ENCODE measurements around the gene KLK3.

DNA sequence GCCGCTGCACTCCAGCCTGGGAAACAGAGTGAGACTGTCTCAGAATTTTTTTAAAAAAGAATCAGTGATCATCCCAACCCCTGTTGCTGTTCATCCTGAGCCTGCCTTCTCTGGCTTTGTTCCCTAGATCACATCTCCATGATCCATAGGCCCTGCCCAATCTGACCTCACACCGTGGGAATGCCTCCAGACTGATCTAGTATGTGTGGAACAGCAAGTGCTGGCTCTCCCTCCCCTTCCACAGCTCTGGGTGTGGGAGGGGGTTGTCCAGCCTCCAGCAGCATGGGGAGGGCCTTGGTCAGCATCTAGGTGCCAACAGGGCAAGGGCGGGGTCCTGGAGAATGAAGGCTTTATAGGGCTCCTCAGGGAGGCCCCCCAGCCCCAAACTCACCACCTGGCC is 18.3 kb downstream of the KLK3 start, which contains the start of gene KLK2:
- TF ChIP-seq EZH2 (IDR thresholded peaks at IDR 0.05; ENCODE audit: borderline replicate concordance, low read length) = no peak
- TF ChIP-seq, protein P1, sequence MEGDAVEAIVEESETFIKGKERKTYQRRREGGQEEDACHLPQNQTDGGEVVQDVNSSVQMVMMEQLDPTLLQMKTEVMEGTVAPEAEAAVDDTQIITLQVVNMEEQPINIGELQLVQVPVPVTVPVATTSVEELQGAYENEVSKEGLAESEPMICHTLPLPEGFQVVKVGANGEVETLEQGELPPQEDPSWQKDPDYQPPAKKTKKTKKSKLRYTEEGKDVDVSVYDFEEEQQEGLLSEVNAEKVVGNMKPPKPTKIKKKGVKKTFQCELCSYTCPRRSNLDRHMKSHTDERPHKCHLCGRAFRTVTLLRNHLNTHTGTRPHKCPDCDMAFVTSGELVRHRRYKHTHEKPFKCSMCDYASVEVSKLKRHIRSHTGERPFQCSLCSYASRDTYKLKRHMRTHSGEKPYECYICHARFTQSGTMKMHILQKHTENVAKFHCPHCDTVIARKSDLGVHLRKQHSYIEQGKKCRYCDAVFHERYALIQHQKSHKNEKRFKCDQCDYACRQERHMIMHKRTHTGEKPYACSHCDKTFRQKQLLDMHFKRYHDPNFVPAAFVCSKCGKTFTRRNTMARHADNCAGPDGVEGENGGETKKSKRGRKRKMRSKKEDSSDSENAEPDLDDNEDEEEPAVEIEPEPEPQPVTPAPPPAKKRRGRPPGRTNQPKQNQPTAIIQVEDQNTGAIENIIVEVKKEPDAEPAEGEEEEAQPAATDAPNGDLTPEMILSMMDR (conservative IDR thresholded peaks at IDR 0.05 in 1 of 2, IDR thresholded peaks at IDR 0.05 in 1 of 2; ENCODE audit: extremely low read depth in 1 of 2, insufficient read depth in 1 of 2, low read depth in 1 of 2, low read length in 2 of 2) = no peak

Data from mammary epithelial cell (primary cell).